LNCaP clone FGC (cell line): Measurements from ENCODE around the gene SLC13A4.

Experiments
- DNase-seq: peaks from one replicate; pipeline ENCODE4 v3.0.0-alpha.2; 2011; ENCODE audit warnings: low read depth
- H3K4me3 ChIP-seq: 2 replicates; pipeline ENCODE4 v1.5.1; 2011; ENCODE audit warnings: mild to moderate bottlenecking, low read depth, low read length, control low read depth
- CTCF ChIP-seq: IDR thresholded peaks from 2 replicates; pipeline ENCODE4 v1.5.1; 2012; ENCODE audit warnings: mild to moderate bottlenecking; ENCODE audit not compliant: control insufficient read depth, insufficient read depth; ENCODE audit errors: extremely low read depth

Gene SLC13A4

GRCh38 chr7:135753616-135754413 lies 25.8 kb upstream of the SLC13A4 start:
- no peak overlapping the region for H3K4me3 ChIP-seq
- DNase-seq: no peak
- TF ChIP-seq CTCF: no peak

- no peak for DNase-seq
- H3K4me3 ChIP-seq: no peak within 1 kb of the TSS
- no peak for TF ChIP-seq CTCF
These were observed 20.8 kb upstream of the SLC13A4 start, which contains the start of gene FAM180A for GRCh38 chr7:135748770-135749169. TSS of gene FAM180A (minus strand) at chr7:135748813. CDS start at chr7:135748580, 233 bp downstream.

- no peak overlapping the region for H3K4me3 ChIP-seq
- TF ChIP-seq CTCF: no peak
- no peak for DNase-seq
These were observed 19.4 kb upstream of the SLC13A4 start for GRCh38 chr7:135747366-135747765.

- DNase-seq: no peak
- TF ChIP-seq CTCF: no peak
- H3K4me3 ChIP-seq: no peak overlapping the region
These were observed 17.8 kb upstream of the SLC13A4 start for GRCh38 chr7:135745703-135746312.

- TF ChIP-seq CTCF: no peak
- no peak for DNase-seq
- H3K4me3 ChIP-seq: no peak overlapping the region
These were observed 17.1 kb upstream of the SLC13A4 start for GRCh38 chr7:135744938-135745702.

GRCh38 chr7:135743907-135744731 lies 16.1 kb upstream of the SLC13A4 start:
- TF ChIP-seq CTCF: no peak
- H3K4me3 ChIP-seq: no peak overlapping the region
- no peak for DNase-seq
